GM12892 (cell line): ENCODE results near the gene SKIC2.

Source experiments
- DNase-seq: peaks from one replicate; pipeline ENCODE4 v3.0.0; 2011; ENCODE audit not compliant: insufficient read length
- FAIRE-seq: peaks from 2 replicates; lab custom pipeline; 2011; peaks lifted over from hg19 to GRCh38; lab: Jason Lieb, UNC
- POLR2A ChIP-seq: IDR thresholded peaks from 2 replicates; pipeline ENCODE4 v1.6.1; 2011; ENCODE audit warnings: low read depth, low read length, control low read depth
- POLR2AphosphoS5 ChIP-seq: IDR thresholded peaks from 2 replicates; pipeline ENCODE4 v1.6.1; 2011; ENCODE audit warnings: low read depth, low read length, control low read depth
- TAF1 ChIP-seq: IDR thresholded peaks from 2 replicates; pipeline ENCODE4 v1.6.1; 2011; ENCODE audit warnings: low read depth, mild to moderate bottlenecking, control low read depth, low read length, borderline replicate concordance

SKIC2 gene

GRCh38 chr6:31965700-31966099 lies 6.7 kb downstream of the SKIC2 start:
- DNase-seq (no peak), FAIRE-seq (no peak)
- TF ChIP-seq POLR2AphosphoS5 (no peak), TAF1 (no peak), POLR2A (no peak)

DNA sequence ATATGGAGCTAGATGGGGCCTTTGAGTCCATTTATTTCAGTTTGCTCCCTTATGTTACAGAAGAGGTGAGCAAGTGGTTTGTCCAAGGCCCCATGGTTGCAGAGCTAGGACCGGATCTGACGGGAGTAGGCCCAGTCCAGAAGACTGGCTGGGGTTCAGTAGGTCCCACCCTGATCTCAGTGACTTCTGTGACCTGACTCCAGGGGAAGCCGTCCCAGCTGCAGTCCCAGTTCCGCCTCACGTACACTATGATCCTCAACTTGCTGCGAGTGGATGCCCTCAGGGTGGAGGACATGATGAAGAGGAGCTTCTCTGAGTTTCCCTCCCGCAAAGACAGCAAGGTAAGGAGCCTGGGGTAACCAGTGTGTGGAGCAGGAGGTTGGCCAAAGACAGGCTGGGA lies 7.5 kb downstream of the SKIC2 start:
- FAIRE-seq: no peak
- DNase-seq: no peak
- no peak for TF ChIP-seq POLR2A
- no peak for TF ChIP-seq POLR2AphosphoS5
- TF ChIP-seq TAF1: no peak

DNA sequence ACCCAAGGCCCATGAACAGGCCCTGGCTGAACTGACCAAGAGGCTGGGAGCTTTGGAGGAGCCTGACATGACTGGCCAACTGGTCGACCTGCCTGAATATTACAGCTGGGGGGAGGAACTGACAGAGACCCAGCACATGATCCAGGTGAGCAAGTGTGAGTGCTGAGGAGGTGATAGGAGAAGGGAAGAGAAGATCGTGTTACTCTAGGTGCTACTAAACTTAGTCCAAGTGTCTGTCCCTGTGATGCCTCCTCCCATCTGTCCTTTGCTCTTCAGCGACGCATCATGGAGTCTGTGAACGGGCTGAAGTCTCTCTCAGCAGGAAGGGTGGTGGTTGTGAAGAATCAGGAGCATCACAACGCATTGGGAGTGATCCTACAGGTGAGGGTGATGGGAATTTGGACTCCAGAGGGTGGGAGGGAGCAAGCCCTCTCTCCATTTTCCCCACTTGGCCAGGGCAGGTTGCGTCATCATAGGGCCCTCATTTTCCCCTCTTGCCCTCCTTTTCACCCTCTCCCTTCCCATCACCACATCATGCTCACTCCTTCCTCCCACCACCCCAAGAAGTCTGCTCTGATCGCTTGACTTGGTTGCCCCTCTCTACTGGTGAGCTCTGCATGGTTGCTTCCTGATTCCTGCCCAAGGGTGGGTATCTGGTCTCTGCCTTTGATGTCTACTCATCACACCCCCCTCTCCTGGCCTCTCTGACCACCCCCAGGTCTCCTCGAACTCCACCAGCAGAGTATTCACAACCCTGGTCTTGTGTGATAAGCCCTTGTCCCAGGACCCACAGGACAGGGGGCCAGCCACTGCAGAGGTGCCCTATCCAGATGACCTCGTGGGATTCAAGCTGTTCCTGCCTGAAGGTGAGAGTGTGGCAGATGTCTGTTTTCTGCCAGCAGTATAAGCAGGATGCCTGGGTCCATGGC lies 8.3 kb downstream of the SKIC2 start:
- no peak for DNase-seq
- FAIRE-seq: no peak
- no peak for TF ChIP-seq POLR2AphosphoS5
- TF ChIP-seq TAF1: no peak
- no peak for TF ChIP-seq POLR2A

- FAIRE-seq: no peak
- TF ChIP-seq POLR2A (no peak; the same call in 1 of the 2 replicates), TAF1 (no peak), POLR2AphosphoS5 (no peak)
These were observed 8.9 kb downstream of the SKIC2 start for GRCh38 chr6:31967926-31968320.

DNA sequence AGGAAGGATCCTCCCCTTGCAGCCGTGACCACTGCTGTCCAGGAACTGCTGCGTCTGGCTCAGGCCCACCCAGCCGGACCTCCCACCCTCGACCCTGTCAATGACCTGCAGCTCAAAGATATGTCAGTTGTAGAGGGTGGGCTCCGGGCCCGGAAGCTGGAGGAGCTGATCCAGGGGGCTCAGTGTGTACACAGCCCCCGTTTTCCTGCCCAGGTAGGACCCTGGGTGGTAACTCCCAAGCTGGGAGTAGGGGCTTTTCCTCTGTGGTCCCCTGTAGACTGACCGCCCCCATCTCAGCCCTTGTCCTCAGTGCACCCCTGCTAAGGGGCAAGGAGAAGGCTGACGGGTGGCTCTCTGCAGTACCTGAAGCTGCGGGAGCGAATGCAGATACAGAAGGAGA lies 9.4 kb downstream of the SKIC2 start:
- FAIRE-seq: no peak
- TF ChIP-seq TAF1 (no peak), POLR2A (no peak), POLR2AphosphoS5 (no peak)
- DNase-seq: no peak

More at GRCh38 chr6:31967926-31968320, 8.9 kb downstream of the SKIC2 start:
- no peak for DNase-seq

GRCh38 chr6:31968791-31969711 lies 10.1 kb downstream of the SKIC2 start:
- TF ChIP-seq TAF1: no peak
- no peak for TF ChIP-seq POLR2A
- no peak for TF ChIP-seq POLR2AphosphoS5
- no peak for DNase-seq
- no peak for FAIRE-seq

- no peak for DNase-seq
- TF ChIP-seq TAF1: no peak
- peak; percentile 12 for TF ChIP-seq POLR2A
- FAIRE-seq: no peak
These were observed 11.0 kb downstream of the SKIC2 start for GRCh38 chr6:31969712-31970603.

- DNase-seq: no peak
- no peak for FAIRE-seq
- no peak for TF ChIP-seq TAF1
- TF ChIP-seq POLR2AphosphoS5: no peak; the same call in 1 of the 2 replicates
- TF ChIP-seq POLR2A: no peak; the same call in 1 of the 2 replicates
These were observed 11.8 kb downstream of the SKIC2 start for GRCh38 chr6:31970604-31971271.

DNA sequence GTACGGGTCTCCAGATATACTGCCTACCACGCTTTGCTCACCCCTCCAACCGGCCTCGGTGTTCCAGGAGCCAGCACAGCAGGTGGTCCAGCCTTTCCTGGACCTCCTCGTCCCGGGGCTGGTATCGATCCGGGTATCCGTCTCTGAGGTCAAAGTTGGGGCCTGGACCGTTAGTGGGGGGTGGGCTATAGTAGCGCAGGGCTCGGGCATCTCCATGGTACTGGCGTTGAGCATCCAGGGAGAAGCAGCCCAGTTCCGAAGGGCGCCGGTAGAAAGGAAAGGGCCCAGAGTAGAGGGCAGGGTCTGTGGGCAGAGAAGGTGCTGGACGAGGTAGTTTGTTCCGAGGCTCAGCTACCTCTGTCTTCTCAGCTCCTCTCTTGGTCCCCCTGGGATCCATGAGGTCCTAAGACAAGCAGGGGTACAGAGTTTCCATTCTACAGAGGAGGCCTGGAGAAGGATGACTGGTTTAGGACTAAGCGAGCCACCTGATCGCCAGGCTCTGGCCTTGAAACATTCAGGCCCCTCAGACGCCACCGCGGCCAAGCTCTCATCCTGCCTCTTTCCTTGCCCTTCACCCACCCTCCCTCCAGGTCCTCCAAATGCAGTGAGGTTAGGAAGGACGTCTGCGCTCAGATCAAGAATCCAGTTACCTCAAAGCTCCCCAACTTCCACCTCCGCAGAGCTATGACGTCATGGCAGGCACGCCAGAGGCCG lies 12.5 kb downstream of the SKIC2 start:
- FAIRE-seq (no peak), DNase-seq (peak; percentile 29)
- TF ChIP-seq TAF1 (no peak), POLR2AphosphoS5 (peak; percentile 48; the same call in 1 of the 2 replicates)

DNA sequence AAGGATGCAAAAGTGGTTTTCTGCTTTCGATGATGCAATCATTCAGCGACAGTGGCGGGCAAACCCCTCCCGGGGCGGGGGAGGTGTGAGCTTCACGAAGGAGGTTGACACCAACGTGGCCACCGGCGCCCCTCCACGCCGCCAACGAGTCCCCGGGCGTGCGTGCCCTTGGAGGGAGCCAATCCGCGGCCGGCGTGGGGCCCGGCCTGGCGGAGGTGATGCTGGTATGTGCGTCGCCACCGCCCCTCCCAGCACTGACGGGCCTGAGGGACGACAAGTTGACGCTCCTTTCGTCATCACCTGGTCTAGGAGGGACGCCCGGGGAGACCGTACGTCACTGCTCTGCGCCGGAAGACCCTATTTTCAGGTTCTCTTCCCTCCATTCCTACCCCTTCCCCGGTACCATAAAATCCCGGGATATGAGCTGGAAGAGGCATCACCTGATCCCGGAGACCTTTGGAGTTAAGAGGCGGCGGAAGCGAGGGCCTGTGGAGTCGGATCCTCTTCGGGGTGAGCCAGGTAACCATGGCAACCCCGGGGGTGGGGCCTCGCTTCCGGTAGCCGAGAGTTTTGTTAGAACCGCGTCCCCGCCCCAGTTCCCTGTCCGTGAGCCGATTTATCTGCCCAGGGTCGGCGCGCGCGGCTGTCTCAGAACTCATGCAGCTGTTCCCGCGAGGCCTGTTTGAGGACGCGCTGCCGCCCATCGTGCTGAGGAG lies 13.2 kb downstream of the SKIC2 start, which contains the start of gene DXO:
Gene DXO, minus strand, starts transcription at position 146 of the 716 bp plus-strand sequence. CDS start 463 bp downstream, outside the sequence.
- FAIRE-seq (peak; percentile 98), DNase-seq (peak; percentile 99)
- TF ChIP-seq POLR2AphosphoS5 (peak; percentile 55; the same call in 1 of the 2 replicates), TAF1 (no peak)
